Lung (tissue), 12 donors: ENCODE measurements around the gene GAPDH. TPM values are rescaled to one million over a fixed set of nuclear protein-coding genes. Genes with fewer than 3 reads are reported as not detected.
"Not testable (repeated sequence)": the region's sequence is repeated elsewhere in the genome, so short reads cannot be mapped to it uniquely, and the experiment has no call there.

Experiments used
- ATAC-seq: fragments of 200-7000 bp; cut with Tn5 transposase; one replicate; pipeline ENCODE4 v1.9.1; 2020; ENCODE audit warnings: moderate number of reproducible peaks; ENCODE audit not compliant: insufficient read depth, low FRiP score
- DNase-seq, 3 donors: peaks; one replicate each; pipeline ENCODE4 v3.0.0-alpha.2; 2013 to 2017
- H3K27ac ChIP-seq, 2 donors: one replicate each; pipeline ENCODE4 v1.5.1; 2013; ENCODE audit warnings: mild to moderate bottlenecking in 2 of 2, moderate library complexity in 2 of 2, control low read depth in 1 of 2, inconsistent platforms in 1 of 2, low read depth in 1 of 2, low read length in 1 of 2
- H3K27me3 ChIP-seq, 3 donors: one replicate each; pipeline ENCODE4 v1.5.1; 2013; ENCODE audit warnings: low read length in 2 of 3; ENCODE audit not compliant: control insufficient read depth in 3 of 3, insufficient read depth in 3 of 3
- H3K36me3 ChIP-seq, 4 donors: one replicate each; pipeline ENCODE4 v1.5.1; 2013; ENCODE audit warnings: low read length in 4 of 4, mild to moderate bottlenecking in 1 of 4, moderate library complexity in 1 of 4; ENCODE audit not compliant: control insufficient read depth in 4 of 4, insufficient read depth in 4 of 4
- H3K4me1 ChIP-seq, 5 donors: one replicate each; pipeline ENCODE4 v1.5.1; 2013; ENCODE audit warnings: low read length in 5 of 5, mild to moderate bottlenecking in 2 of 5, moderate library complexity in 1 of 5; ENCODE audit not compliant: control insufficient read depth in 5 of 5, insufficient read depth in 5 of 5
- H3K4me3 ChIP-seq: one replicate; pipeline ENCODE4 v1.5.1; 2013; ENCODE audit warnings: mild to moderate bottlenecking, control low read depth, moderate library complexity
- H3K9ac ChIP-seq, 2 donors: one replicate each; pipeline ENCODE4 v1.5.1; 2013; ENCODE audit warnings: low read length in 2 of 2, control low read depth in 1 of 2; ENCODE audit not compliant: insufficient read depth in 1 of 2
- H3K9me3 ChIP-seq, 4 donors: one replicate each; pipeline ENCODE4 v1.5.1; 2013; ENCODE audit warnings: low read length in 3 of 4, mild to moderate bottlenecking in 1 of 4, moderate library complexity in 1 of 4; ENCODE audit not compliant: control insufficient read depth in 4 of 4, insufficient read depth in 3 of 4
- WGBS, 2 donors: extraction: QIAGEN DNeasy Blood & Tissue Kit; methylation state at CpG; one replicate each; pipeline ENCODE4 v1.1.7; 2013; 5-methylcytosine and 5-hydroxymethylcytosine counted together
- polyA plus RNA-seq, 2 donors: library from polyadenylated mRNA; stranded (reverse); fragments of 200-250 nt; gene quantifications; one replicate each; pipeline ENCODE4 v1.2.1, GENCODE V29; 2013
- total RNA-seq, 2 donors: library from RNA; depleted of rRNA in 1 of 2; stranded (reverse); fragments of >200 nt in 1 of 2; gene quantifications; one replicate each; pipeline ENCODE4 v1.2.1, GENCODE V29; 2014 to 2021
- TF ChIP-seq, protein P1 (sequence below): IDR thresholded peaks from 2 replicates; pipeline ENCODE4 v1.5.1; 2012; ENCODE audit warnings: mild to moderate bottlenecking; ENCODE audit errors: control extremely low read depth, extremely low read depth
- donor health status: control.
- donor health status: control.
- donor health status: Bipolar disorder and iron deficiency.
- donor health status: healthy.
- donor health status: DM: yes; HTN: yes; CAD: no.

GAPDH gene
- total and polyA plus RNA-seq, 4 donors, result 843 to 3,540 (median 1,694) TPM

DNA sequence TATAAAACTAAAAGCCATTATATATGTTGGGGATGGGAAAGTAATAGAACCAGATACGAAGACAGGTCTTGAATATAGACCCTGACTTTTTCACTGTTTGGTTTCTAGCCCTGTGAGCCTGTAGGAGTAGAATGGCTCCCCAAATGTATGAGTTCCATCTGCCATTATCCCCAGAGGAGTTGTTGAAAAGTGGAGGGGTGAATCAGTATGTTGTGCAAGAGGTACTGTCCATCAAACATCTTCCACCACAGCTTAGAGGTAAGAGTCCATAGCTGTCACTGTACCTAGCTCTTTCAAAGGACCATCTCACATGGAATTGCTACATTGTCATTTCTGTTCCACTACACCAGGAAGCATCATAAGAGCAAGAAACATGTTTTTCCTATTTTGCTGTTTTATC lies 39.3 kb upstream of the GAPDH start:
- DNase-seq (no peak), ATAC-seq (no peak)
- Histone ChIP-seq H3K36me3 (peaks cover 0 to 31% (median 8%) of the 10 kb centered on the region in 4 donors), H3K9ac (peak overlapping the region in 1 of 2 donors; percentile 79), H3K9me3 (no peaks in the 10 kb centered on the region), H3K27ac (no peak overlapping the region), H3K4me1 (peaks cover 0 to 22% (median 8%) of the 10 kb centered on the region in 5 donors), H3K4me3 (no peak overlapping the region), H3K27me3 (no peaks in the 10 kb centered on the region)
- 64 to 74% methylated on average over 1 of the region's 1 CpG for WGBS, 2 donors
- TF ChIP-seq, protein P1, sequence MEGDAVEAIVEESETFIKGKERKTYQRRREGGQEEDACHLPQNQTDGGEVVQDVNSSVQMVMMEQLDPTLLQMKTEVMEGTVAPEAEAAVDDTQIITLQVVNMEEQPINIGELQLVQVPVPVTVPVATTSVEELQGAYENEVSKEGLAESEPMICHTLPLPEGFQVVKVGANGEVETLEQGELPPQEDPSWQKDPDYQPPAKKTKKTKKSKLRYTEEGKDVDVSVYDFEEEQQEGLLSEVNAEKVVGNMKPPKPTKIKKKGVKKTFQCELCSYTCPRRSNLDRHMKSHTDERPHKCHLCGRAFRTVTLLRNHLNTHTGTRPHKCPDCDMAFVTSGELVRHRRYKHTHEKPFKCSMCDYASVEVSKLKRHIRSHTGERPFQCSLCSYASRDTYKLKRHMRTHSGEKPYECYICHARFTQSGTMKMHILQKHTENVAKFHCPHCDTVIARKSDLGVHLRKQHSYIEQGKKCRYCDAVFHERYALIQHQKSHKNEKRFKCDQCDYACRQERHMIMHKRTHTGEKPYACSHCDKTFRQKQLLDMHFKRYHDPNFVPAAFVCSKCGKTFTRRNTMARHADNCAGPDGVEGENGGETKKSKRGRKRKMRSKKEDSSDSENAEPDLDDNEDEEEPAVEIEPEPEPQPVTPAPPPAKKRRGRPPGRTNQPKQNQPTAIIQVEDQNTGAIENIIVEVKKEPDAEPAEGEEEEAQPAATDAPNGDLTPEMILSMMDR, result no peak

DNA sequence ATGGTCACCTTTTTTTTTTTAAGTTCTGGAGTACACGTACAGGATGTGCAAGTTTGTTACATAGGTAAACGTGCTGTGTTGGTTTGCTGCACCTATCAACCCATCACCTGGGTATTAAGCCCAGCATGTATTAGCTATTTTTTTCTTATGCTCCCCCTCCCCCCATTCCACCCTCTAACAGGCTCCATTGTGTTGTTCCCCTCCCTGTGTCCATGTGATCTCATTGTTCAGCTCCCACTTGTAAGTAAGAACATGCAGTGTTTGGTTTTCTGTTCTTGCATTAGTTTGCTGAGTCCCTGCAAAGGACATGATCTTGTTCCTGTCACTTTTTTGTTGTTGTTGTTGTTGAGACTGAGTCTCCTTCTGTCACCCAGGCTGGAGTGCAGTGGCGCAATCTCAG lies 37.0 kb upstream of the GAPDH start:
- not testable (repeated sequence) for H3K9me3 ChIP-seq, H3K4me3 ChIP-seq, H3K9ac ChIP-seq, H3K27ac ChIP-seq, H3K27me3 ChIP-seq, DNase-seq, ATAC-seq
- 63 to 74% methylated on average over 3 of the region's 3 CpGs for WGBS, 2 donors
- Histone ChIP-seq H3K4me1 (peaks cover 0 to 17% (median 8%) of the 10 kb centered on the region in 5 donors), H3K36me3 (peaks cover 3 to 29% (median 10%) of the 10 kb centered on the region in 4 donors)

DNA sequence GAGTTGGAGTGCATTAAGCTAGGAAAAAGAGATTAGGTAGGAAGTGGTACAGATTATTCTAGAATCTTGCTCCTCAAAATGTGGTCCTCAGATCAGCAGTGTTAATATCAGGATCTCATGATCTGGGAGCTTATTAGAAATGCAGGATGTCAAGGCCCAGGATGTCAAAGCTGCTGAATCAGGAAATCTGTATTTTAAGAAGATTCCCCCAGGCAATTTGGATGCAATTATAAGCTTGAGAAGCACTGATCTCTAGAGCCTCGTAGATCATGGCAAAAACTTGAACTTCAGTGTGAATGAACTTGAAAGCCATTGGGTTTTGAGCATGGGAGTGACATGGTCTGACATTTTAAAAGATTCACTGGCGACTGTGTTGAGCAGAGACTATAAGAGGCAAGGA lies 33.9 kb upstream of the GAPDH start:
- Histone ChIP-seq H3K36me3 (peaks cover 3 to 37% (median 15%) of the 10 kb centered on the region in 4 donors), H3K27ac (no peak overlapping the region), H3K27me3 (no peaks in the 10 kb centered on the region), H3K4me3 (no peak overlapping the region), H3K9ac (no peak overlapping the region), H3K4me1 (peaks cover 0 to 2% (median 0%) of the 10 kb centered on the region in 5 donors), H3K9me3 (no peaks in the 10 kb centered on the region)
- DNase-seq, result no peak
- ATAC-seq, result no peak
- 89 to 96% methylated on average over 2 of the region's 2 CpGs for WGBS, 2 donors
- TF ChIP-seq, protein P1, result no peak

DNA sequence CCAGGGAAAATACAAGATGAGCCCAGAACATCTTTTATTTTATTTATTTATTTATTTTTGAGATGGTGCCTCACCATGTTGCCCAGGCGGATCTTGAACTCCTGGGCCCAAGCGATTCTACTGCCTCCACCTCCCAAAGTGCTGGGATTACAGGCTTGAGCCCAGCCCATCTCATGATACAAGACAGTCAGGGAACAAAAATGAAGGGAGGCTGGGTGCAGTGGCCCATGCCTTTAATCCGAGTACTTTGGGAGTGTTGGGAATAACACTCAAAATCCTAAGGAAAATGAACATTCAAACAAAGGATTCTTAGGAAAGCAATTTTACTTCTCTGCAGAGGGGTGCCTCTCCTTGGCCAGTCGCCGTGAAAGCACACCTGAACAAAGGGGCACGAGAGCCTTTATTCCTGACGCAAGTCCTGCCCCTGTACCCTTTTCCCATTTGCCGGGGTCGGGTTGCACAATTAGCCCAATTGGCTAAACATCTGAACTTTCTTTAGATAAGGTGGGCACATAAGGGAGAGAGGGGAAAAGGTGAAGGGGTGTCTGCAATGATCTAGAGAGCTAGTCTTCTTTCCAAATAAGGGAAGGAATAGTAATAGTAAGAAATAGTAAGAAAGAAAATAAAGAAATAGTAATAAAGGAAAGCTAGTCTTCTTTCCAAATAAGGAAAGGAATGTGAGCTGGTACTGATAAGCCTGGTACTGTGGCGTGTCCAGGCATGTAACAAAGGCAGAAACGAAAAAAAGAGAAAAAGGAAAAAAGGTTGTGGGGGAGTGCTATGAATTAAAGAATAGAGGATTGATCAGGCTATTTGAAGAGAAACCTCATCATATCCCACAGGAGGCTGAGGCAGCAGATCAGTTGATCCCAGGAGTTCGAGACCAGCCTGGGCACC lies 27.0 kb upstream of the GAPDH start:
- no peaks in the 10 kb centered on the region for H3K27me3 ChIP-seq
- DNase-seq (peak; percentile 14 to 20 (median 16)), ATAC-seq (no peak)
- H3K27ac ChIP-seq, result no peak overlapping the region
- no peaks in the 10 kb centered on the region for H3K9me3 ChIP-seq
- H3K4me3 ChIP-seq, result no peak overlapping the region
- TF ChIP-seq, protein P1, result no peak
- H3K36me3 ChIP-seq, result peaks cover 6 to 27% (median 10%) of the 10 kb centered on the region in 4 donors
- WGBS, 2 donors, result 82 to 88% methylated on average over 12 of the region's 12 CpGs
- no peaks in the 10 kb centered on the region for H3K4me1 ChIP-seq
- H3K9ac ChIP-seq, result no peak overlapping the region
